SJCRH30 (cell line): ENCODE data around the gene SMARCAL1. TPM values are rescaled to one million over a fixed set of nuclear protein-coding genes. Genes with fewer than 3 reads are reported as not detected.
"Not testable (repeated sequence)": the region's sequence is repeated elsewhere in the genome, so short reads cannot be mapped to it uniquely, and the experiment has no call there.

Experiments
- DNase-seq, 2 experiments: peaks; one replicate each; pipeline ENCODE4 v3.0.0-alpha.2; 2015 to 2020
- H3K27ac ChIP-seq: fragments of 250-450 bp; sonication (Bioruptor Pico); 2 replicates; pipeline ENCODE4 v1.5.1; 2020; ENCODE audit warnings: mild to moderate bottlenecking, moderate library complexity
- H3K27me3 ChIP-seq: fragments of 250-450 bp; sonication (Bioruptor Pico); 2 replicates; pipeline ENCODE4 v1.5.1; 2020; ENCODE audit warnings: mild to moderate bottlenecking, moderate library complexity
- H3K36me3 ChIP-seq: fragments of 250-450 bp; sonication (Bioruptor Pico); 2 replicates; pipeline ENCODE4 v1.5.1; 2020; ENCODE audit warnings: mild to moderate bottlenecking, moderate library complexity
- H3K4me1 ChIP-seq: fragments of 250-450 bp; sonication (Bioruptor Pico); 2 replicates; pipeline ENCODE4 v1.5.1; 2020; ENCODE audit warnings: mild to moderate bottlenecking, moderate library complexity
- H3K4me3 ChIP-seq: fragments of 250-450 bp; sonication (Bioruptor Pico); 2 replicates; pipeline ENCODE4 v1.5.1; 2020; ENCODE audit warnings: mild to moderate bottlenecking, moderate library complexity
- H3K9me3 ChIP-seq: fragments of 250-450 bp; sonication (Bioruptor Pico); replicated peaks from 2 replicates; pipeline ENCODE4 v1.5.1; 2020; ENCODE audit warnings: mild to moderate bottlenecking, moderate library complexity
- total RNA-seq: library from RNA; depleted of rRNA; stranded (reverse); fragments of >200 nt; shearing (Covaris generic); gene quantifications from 2 replicates; pipeline ENCODE4 v1.2.3, GENCODE V29; 2014; rRNA removed

Gene SMARCAL1
- 8.8 and 9.4 TPM in 2 replicates for total RNA-seq

DNA sequence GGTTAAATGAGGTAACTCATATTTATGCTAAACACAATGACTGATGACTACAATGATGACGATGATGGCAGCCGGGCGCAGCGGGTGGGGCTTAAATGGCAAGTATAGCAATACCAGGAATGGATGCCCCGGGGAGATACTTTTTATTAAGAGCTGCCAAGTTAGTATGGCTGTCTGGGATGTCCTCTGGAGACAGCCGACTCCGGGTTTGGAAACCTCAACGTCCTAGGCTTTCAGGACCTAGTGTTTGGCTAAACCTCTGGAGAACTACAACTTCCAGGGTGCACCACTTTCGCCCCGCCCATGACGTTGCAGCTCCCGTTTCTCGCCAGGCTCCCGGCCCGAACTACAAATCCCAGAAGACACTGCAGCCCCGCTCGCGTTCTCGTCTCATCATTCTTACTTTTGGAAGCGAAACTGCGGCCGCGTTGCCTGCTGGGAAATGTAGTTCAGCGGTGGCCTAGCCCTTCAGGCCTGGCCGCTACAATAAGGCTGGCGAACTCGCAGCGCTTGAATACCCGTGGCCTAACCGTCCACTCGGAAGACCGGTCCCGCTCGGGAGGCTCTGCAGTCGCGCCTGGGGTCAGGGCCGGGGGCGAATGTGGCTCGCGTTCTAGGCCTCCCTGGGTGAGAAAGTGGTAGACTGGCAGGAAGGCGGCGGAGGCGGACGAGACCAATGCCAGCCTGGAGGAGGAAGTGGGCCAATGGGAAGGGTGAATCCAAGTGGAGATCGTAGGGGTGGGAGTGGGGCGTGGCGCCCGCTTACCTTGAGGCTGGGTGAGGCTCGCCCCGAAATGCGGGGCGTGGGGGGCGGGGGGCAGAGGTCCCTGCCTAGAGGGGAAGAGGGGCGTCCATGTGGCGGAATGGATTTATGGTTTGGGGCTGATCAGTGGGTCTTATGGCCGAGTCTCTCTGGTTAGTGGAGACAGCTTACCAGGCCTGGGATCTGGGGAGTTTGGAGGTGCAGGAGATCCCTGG is at the start of gene SMARCAL1:
Gene SMARCAL1, plus strand, starts transcription at position 463 of the 978 bp plus-strand sequence. CDS start 2,221 bp downstream, outside the sequence.
- peak within 1 kb of the TSS; percentile 99 for H3K4me3 ChIP-seq
- no peaks in the 10 kb centered on the region for H3K9me3 ChIP-seq
- peak; percentile 97 to 99 for DNase-seq

DNA sequence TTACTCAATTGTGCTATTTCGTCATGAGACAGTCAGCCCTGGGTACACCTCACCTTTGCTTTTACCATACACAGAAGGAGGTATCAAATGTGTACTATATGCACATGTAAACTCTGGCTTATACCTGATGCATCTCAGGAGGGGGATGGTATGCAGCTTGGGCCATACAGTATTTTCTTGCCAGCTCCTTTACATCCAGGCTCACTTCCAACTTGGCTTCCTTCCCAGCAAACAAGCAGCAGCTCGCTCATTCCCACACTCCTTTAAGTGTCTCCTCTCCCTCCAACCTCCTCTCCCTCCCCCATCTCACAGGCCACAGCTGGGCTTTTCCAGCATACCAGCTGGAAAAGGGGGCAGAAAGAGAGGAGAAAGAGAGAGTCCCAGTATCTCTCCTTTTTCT is 49.6 kb upstream of the SMARCAL1 start:
- Histone ChIP-seq H3K4me1 (no peaks in the 10 kb centered on the region), H3K4me3 (no peak overlapping the region), H3K9me3 (no peaks in the 10 kb centered on the region), H3K27me3 (no peaks in the 10 kb centered on the region), H3K27ac (no peak overlapping the region), H3K36me3 (no peaks in the 10 kb centered on the region)
- DNase-seq: no peak

More for the DNA sequence above, at the start of gene SMARCAL1:
- Histone ChIP-seq H3K4me1 (peaks cover 10% of the 10 kb centered on the region), H3K27me3 (no peaks in the 10 kb centered on the region), H3K27ac (peak within 1 kb of the TSS; percentile 96), H3K36me3 (no peaks in the 10 kb centered on the region)

- no peak overlapping the region for H3K27ac ChIP-seq
- H3K4me3 ChIP-seq: no peak overlapping the region
- no peak for DNase-seq
- H3K36me3 ChIP-seq: no peaks in the 10 kb centered on the region
- H3K27me3 ChIP-seq: no peaks in the 10 kb centered on the region
- no peaks in the 10 kb centered on the region for H3K9me3 ChIP-seq
- H3K4me1 ChIP-seq: no peaks in the 10 kb centered on the region
Measured at GRCh38 chr2:216363221-216363620, 49.1 kb upstream of the SMARCAL1 start.

GRCh38 chr2:216365518-216365917 is 46.8 kb upstream of the SMARCAL1 start:
- Histone ChIP-seq H3K9me3 (no peaks in the 10 kb centered on the region), H3K27ac (no peak overlapping the region), H3K4me3 (no peak overlapping the region), H3K36me3 (no peaks in the 10 kb centered on the region), H3K27me3 (no peaks in the 10 kb centered on the region), H3K4me1 (no peaks in the 10 kb centered on the region)
- DNase-seq: no peak

GRCh38 chr2:216366777-216367471 is 45.4 kb upstream of the SMARCAL1 start:
- no peaks in the 10 kb centered on the region for H3K4me1 ChIP-seq
- DNase-seq: no peak
- H3K36me3 ChIP-seq: no peaks in the 10 kb centered on the region
- no peak overlapping the region for H3K4me3 ChIP-seq
- H3K9me3 ChIP-seq: no peaks in the 10 kb centered on the region
- no peaks in the 10 kb centered on the region for H3K27me3 ChIP-seq
- no peak overlapping the region for H3K27ac ChIP-seq

DNA sequence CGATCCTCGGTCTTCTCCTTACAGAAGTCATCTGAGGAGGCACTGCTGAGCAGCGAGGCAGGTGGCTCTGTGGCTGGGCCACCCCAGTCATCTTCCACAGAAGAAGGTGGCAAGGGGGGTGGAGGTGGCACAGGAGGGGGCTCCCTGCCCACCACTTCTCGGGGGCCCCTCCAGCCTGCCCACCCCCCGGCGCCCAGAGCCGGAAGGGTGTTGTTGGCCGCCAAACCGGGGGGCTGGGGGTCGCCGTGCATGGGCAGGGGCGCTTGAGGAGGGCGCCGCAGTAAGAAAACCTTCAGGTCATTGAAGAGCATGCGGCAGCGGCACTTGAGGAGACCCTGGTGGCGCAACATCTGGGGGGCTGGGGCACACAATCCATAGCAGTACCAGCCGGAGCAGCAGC is 42.5 kb upstream of the SMARCAL1 start:
- Histone ChIP-seq H3K4me1 (no peaks in the 10 kb centered on the region), H3K36me3 (no peaks in the 10 kb centered on the region), H3K4me3 (no peak overlapping the region), H3K9me3 (no peaks in the 10 kb centered on the region), H3K27me3 (no peaks in the 10 kb centered on the region), H3K27ac (no peak overlapping the region)
- no peak for DNase-seq

GRCh38 chr2:216370961-216371712 is 41.1 kb upstream of the SMARCAL1 start:
- H3K9me3 ChIP-seq: no peaks in the 10 kb centered on the region
- no peaks in the 10 kb centered on the region for H3K4me1 ChIP-seq
- H3K36me3 ChIP-seq: no peaks in the 10 kb centered on the region
- no peak overlapping the region for H3K4me3 ChIP-seq
- no peak for DNase-seq
- H3K27ac ChIP-seq: no peak overlapping the region
- no peaks in the 10 kb centered on the region for H3K27me3 ChIP-seq

- Histone ChIP-seq H3K4me1 (no peaks in the 10 kb centered on the region), H3K36me3 (no peaks in the 10 kb centered on the region), H3K9me3 (no peaks in the 10 kb centered on the region), H3K4me3 (no peak within 1 kb of the TSS), H3K27ac (no peak within 1 kb of the TSS), H3K27me3 (no peaks in the 10 kb centered on the region)
- DNase-seq: peak; percentile 56 to 70
Measured at GRCh38 chr2:216371721-216372702, 40.3 kb upstream of the SMARCAL1 start, which contains the start of gene MARCHF4. Gene MARCHF4, minus strand, starts transcription at chr2:216372483. Its CDS starts 2,223 bp downstream, at chr2:216370260.

DNA sequence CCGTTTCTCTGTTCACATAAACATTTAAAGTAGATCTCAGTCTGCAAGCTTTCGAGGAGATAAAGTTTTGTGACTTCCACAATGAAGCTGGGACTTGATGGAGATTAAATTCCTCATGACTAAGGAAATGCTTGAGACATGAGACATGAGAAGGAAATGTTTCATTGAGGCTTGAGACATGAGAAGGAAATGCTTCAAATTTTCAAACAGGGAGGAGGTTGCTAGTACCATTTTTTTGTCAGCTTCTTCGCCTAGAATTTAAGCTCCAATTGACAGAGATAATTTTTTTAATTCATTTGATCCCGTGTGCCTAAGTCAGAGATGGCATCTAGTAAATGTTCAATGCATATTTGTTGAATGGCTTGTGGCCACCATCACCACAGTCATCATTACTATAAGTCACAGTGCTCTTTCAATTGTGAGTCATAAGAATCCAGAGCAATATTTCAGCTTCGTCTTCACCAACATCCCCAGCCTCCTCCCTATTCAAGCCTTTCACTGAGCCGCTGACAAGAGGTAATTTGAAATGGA is 39.5 kb upstream of the SMARCAL1 start:
- no peak overlapping the region for H3K27ac ChIP-seq
- no peaks in the 10 kb centered on the region for H3K27me3 ChIP-seq
- H3K9me3 ChIP-seq: no peaks in the 10 kb centered on the region
- H3K4me1 ChIP-seq: no peaks in the 10 kb centered on the region
- no peak overlapping the region for H3K4me3 ChIP-seq
- no peaks in the 10 kb centered on the region for H3K36me3 ChIP-seq
- no peak for DNase-seq

DNA sequence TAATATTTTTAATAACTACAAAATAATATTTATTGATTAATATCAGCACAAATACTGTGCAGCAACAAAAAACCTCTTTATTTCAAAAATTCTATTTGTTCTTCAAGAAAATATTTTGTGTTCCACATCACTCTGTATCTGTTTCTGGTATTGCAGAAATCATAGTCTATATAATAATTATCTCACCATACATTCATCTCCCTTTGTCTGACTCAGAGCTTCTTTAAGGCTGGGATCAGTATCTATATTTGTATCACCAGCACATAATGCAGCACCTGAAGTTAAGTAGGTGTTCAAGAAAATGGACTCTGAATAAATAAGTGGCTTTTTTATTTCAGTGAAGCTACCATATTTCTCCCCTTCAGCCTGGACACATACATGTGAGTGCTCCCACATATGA is 38.4 kb upstream of the SMARCAL1 start:
- Histone ChIP-seq H3K27me3 (no peaks in the 10 kb centered on the region), H3K27ac (no peak overlapping the region), H3K4me3 (no peak overlapping the region), H3K9me3 (no peaks in the 10 kb centered on the region), H3K4me1 (no peaks in the 10 kb centered on the region), H3K36me3 (no peaks in the 10 kb centered on the region)
- DNase-seq: no peak

DNA sequence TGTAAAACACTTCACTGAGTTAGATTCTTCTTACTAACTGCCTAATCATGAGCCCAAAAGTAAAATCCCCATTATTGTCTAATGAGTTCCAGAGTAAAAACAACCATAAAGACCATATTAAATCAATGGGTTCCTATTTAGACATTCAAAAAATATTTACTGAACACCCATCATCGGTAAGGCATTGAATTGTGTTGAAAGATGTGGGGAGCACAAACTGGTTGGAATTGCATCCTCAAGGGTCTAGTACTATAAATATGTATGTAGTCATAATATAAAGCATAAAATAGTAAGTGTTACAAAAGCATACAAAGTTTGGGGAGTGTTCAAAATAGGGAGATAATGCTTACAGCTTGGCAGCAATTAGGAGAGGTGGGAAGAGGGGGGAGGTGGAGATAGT is 37.0 kb upstream of the SMARCAL1 start:
- no peak for DNase-seq

DNA sequence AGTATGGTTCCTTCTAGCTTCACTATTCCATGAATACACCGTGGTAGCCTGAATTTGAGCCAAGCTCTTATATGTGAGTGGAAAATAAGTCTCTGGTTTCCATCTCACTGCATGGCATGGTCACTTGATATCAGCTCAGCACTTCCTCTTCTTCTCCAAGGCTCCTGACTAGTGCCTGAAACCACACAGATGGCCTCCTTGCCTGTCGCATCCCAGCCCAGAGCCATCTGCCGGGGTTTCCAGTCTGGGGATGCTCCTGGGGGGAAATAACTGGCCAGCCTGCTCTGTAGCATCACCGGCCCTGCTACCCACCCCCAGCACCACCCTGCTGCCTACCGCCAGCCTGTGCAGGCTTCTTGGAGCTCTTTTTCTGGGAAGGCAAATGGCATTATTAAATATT is 32.3 kb upstream of the SMARCAL1 start:
- Histone ChIP-seq H3K27ac (no peak overlapping the region), H3K4me1 (no peaks in the 10 kb centered on the region), H3K27me3 (no peaks in the 10 kb centered on the region), H3K9me3 (no peaks in the 10 kb centered on the region), H3K4me3 (no peak overlapping the region), H3K36me3 (no peaks in the 10 kb centered on the region)
- DNase-seq: no peak

More for the DNA sequence above, 37.0 kb upstream of the SMARCAL1 start:
- Histone ChIP-seq H3K36me3 (no peaks in the 10 kb centered on the region), H3K27ac (no peak overlapping the region), H3K9me3 (no peaks in the 10 kb centered on the region), H3K4me3 (no peak overlapping the region), H3K4me1 (no peaks in the 10 kb centered on the region), H3K27me3 (no peaks in the 10 kb centered on the region)

- not testable (repeated sequence) for H3K27ac ChIP-seq, H3K4me3 ChIP-seq, DNase-seq, H3K36me3 ChIP-seq, H3K9me3 ChIP-seq, H3K27me3 ChIP-seq, H3K4me1 ChIP-seq
Measured at GRCh38 chr2:216384409-216384808, 27.9 kb upstream of the SMARCAL1 start.
